ENCODE measurements around the gene AJAP1.

GRCh38 chr1:4676253-4676652, 21.8 kb downstream of the AJAP1 start:
- TF ChIP-seq ZNF274 (IDR thresholded peaks at IDR 0.05; ENCODE audit: low read depth, low read length) (no peak), YY1 (IDR thresholded peaks at IDR 0.05; ENCODE audit: insufficient read depth, insufficient read length) (no peak), SUZ12 (IDR thresholded peaks at IDR 0.05; ENCODE audit: extremely low read depth, insufficient read depth, insufficient read length) (no peak)

All from NT2/D1 (cell line).